GM23338 (cell line): ENCODE data around the gene SEC24A. TPM values are rescaled to one million over a fixed set of nuclear protein-coding genes. Genes with fewer than 3 reads are reported as not detected.

Source experiments
- ATAC-seq: fragments of 200-7000 bp; cut with Tn5 transposase; 3 replicates; pipeline ENCODE4 v1.9.1; 2020
- DNase-seq: peaks from one replicate; pipeline ENCODE4 v3.0.0-alpha.2; 2015; ENCODE audit warnings: low spot score
- H2AFZ ChIP-seq: fragments of 200-600 bp; sonication (generic); 2 replicates; pipeline ENCODE4 v1.8.0; 2016; ENCODE audit warnings: antibody characterized with exemption, mild to moderate bottlenecking, moderate library complexity
- H3F3A ChIP-seq: fragments of 200-600 bp; sonication (generic); replicated peaks from 2 replicates; pipeline ENCODE4 v1.8.0; 2017; ENCODE audit warnings: antibody characterized with exemption, mixed run types, low read depth
- H3K27ac ChIP-seq: fragments of 200-600 bp; sonication (generic); 2 replicates; pipeline ENCODE4 v1.6.1; 2016; ENCODE audit warnings: low read depth
- H3K27me3 ChIP-seq: fragments of 200-600 bp; sonication (generic); 2 replicates; pipeline ENCODE4 v1.8.0; 2016; ENCODE audit warnings: mild to moderate bottlenecking, mixed run types, moderate library complexity; ENCODE audit not compliant: insufficient read depth
- H3K36me3 ChIP-seq: fragments of 200-600 bp; sonication (generic); 2 replicates; pipeline ENCODE4 v1.8.0; 2016; ENCODE audit warnings: mild to moderate bottlenecking; ENCODE audit not compliant: insufficient read depth
- H3K4me1 ChIP-seq: fragments of 200-600 bp; sonication (generic); 2 replicates; pipeline ENCODE4 v1.8.0; 2016; ENCODE audit warnings: mild to moderate bottlenecking, moderate library complexity; ENCODE audit not compliant: insufficient read depth
- H3K4me2 ChIP-seq: fragments of 200-600 bp; sonication (generic); 2 replicates; pipeline ENCODE4 v1.7.1; 2017; ENCODE audit warnings: mixed run types
- H3K4me3 ChIP-seq: fragments of 200-600 bp; sonication (generic); 2 replicates; pipeline ENCODE4 v1.6.1; 2016; ENCODE audit warnings: mixed run types
- H3K79me2 ChIP-seq: fragments of 200-600 bp; sonication (generic); replicated peaks from 2 replicates; pipeline ENCODE4 v1.8.0; 2017; ENCODE audit warnings: mild to moderate bottlenecking; ENCODE audit not compliant: insufficient read depth
- H3K9me2 ChIP-seq: fragments of 200-600 bp; sonication (generic); 2 replicates; pipeline ENCODE4 v1.8.0; 2017; ENCODE audit not compliant: insufficient read depth
- H4K20me1 ChIP-seq: fragments of 200-600 bp; sonication (generic); replicated peaks from 2 replicates; pipeline ENCODE4 v1.8.0; 2017; ENCODE audit warnings: mild to moderate bottlenecking; ENCODE audit not compliant: insufficient read depth
- H3K27ac Mint-ChIP-seq: 2 replicates; pipeline ENCODE4 v1.8.0; 2020; ENCODE audit warnings: inconsistent platforms, mild to moderate bottlenecking, moderate library complexity, mixed read lengths
- H3K27me3 Mint-ChIP-seq: 3 replicates; pipeline ENCODE4 v1.8.0; 2022; ENCODE audit warnings: low read depth, mild to moderate bottlenecking, moderate library complexity, mixed read lengths, inconsistent platforms; ENCODE audit not compliant: insufficient read depth, poor library complexity
- H3K36me3 Mint-ChIP-seq: 3 replicates; pipeline ENCODE4 v1.8.0; 2021; ENCODE audit warnings: low read depth, mild to moderate bottlenecking, inconsistent platforms, moderate library complexity, mixed read lengths
- H3K4me1 Mint-ChIP-seq: 3 replicates; pipeline ENCODE4 v1.8.0; 2020; ENCODE audit warnings: mild to moderate bottlenecking, inconsistent platforms, mixed read lengths
- H3K4me3 Mint-ChIP-seq: 3 replicates; pipeline ENCODE4 v1.8.0; 2021; ENCODE audit warnings: moderate library complexity, mild to moderate bottlenecking, inconsistent platforms, mixed read lengths
- H3K9me3 Mint-ChIP-seq: 3 replicates; pipeline ENCODE4 v1.8.0; 2020; ENCODE audit warnings: moderate library complexity, mild to moderate bottlenecking, inconsistent platforms, mixed read lengths
- CREB1 ChIP-seq: fragments of 250-450 bp; sonication (Bioruptor Pico); IDR thresholded peaks from 2 replicates; pipeline ENCODE4 v1.5.0; 2020; ENCODE audit warnings: low read depth, mild to moderate bottlenecking, moderate library complexity
- CTCF ChIP-seq, 2 experiments: fragments of 200-600 bp in 1 of 2; sonication (generic) in 1 of 2; conservative IDR thresholded peaks; 2 replicates each; pipeline versions ENCODE4 v1.5.1 to v1.6.1; 2016 to 2017; ENCODE audit warnings: antibody characterized with exemption in 2 of 2, low read depth in 2 of 2, mild to moderate bottlenecking in 2 of 2, moderate library complexity in 1 of 2
- ETS1 ChIP-seq: IDR thresholded peaks from 2 replicates; pipeline ENCODE4 v1.6.1; 2016; ENCODE audit warnings: antibody characterized with exemption
- EZH2 ChIP-seq: fragments of 200-600 bp; sonication (generic); IDR thresholded peaks from one replicate; pipeline ENCODE4 v1.8.0; 2017; ENCODE audit warnings: antibody characterized with exemption, mild to moderate bottlenecking, low read depth; ENCODE audit not compliant: unreplicated experiment
- EZH2phosphoT487 ChIP-seq: fragments of 200-600 bp; sonication (generic); IDR thresholded peaks from one replicate; pipeline ENCODE4 v1.8.1; 2018; ENCODE audit warnings: antibody characterized with exemption; ENCODE audit not compliant: unreplicated experiment
- JUNB ChIP-seq: IDR thresholded peaks from one replicate; pipeline ENCODE4 v1.6.1; 2016; ENCODE audit warnings: antibody characterized with exemption; ENCODE audit not compliant: unreplicated experiment
- NANOG ChIP-seq: IDR thresholded peaks from 2 replicates; pipeline ENCODE4 v1.6.1; 2016; ENCODE audit warnings: antibody characterized with exemption, borderline replicate concordance
- POLR2AphosphoS5 ChIP-seq: IDR thresholded peaks from 2 replicates; pipeline ENCODE4 v1.6.1; 2016; ENCODE audit warnings: antibody characterized with exemption, low read depth
- REST ChIP-seq: IDR thresholded peaks from one replicate; pipeline ENCODE4 v1.6.1; 2018; ENCODE audit warnings: antibody characterized with exemption; ENCODE audit not compliant: unreplicated experiment
- STAT1 ChIP-seq: IDR thresholded peaks from one replicate; pipeline ENCODE4 v1.6.1; 2016; ENCODE audit warnings: antibody characterized with exemption; ENCODE audit not compliant: unreplicated experiment
- ZNF114 ChIP-seq: fragments of 250-450 bp; sonication (Bioruptor Pico); IDR thresholded peaks from 2 replicates; pipeline ENCODE4 v1.5.0; 2020; ENCODE audit warnings: mild to moderate bottlenecking, moderate library complexity
- ZNF331 ChIP-seq: fragments of 250-450 bp; sonication (Bioruptor Pico); IDR thresholded peaks from 2 replicates; pipeline ENCODE4 v1.5.0; 2020; ENCODE audit warnings: low read depth, mild to moderate bottlenecking, moderate library complexity
- ZNF462 ChIP-seq: fragments of 250-450 bp; sonication (Bioruptor Pico); IDR thresholded peaks from 2 replicates; pipeline ENCODE4 v1.5.0; 2020; ENCODE audit warnings: mild to moderate bottlenecking, moderate library complexity
- polyA plus RNA-seq: library from polyadenylated mRNA; unstranded; fragments of >200 nt; fragmentation: Nextera tagmentation; extraction: Ambion mirVana; gene quantifications from 2 replicates; pipeline ENCODE4 v1.2.1, GENCODE V29; 2016
- total RNA-seq: library from RNA; depleted of rRNA; stranded (reverse); fragments of >200 nt; shearing (Covaris generic); gene quantifications from 2 replicates; pipeline ENCODE4 v1.2.3, GENCODE V29; 2014

The SEC24A gene
- total and polyA plus RNA-seq, 2 experiments from 2014 or later: 8.1 to 36.5 TPM

GRCh38 chr5:134736173-134736812 lies 87.7 kb downstream of the SEC24A start:
- Mint-ChIP-seq H3K27me3 (peaks cover 2% of the 10 kb centered on the region), H3K4me3 (no peak overlapping the region)

More at GRCh38 chr5:134736173-134736812, 87.7 kb downstream of the SEC24A start:
- Histone ChIP-seq H3K4me2 (no peak overlapping the region), H3K4me1 (peaks cover 3% of the 10 kb centered on the region; the same call in 1 of the 2 replicates), H3K27ac (no peak overlapping the region), H3K27me3 (no peaks in the 10 kb centered on the region), H3K36me3 (peaks cover 4% of the 10 kb centered on the region; the same call in 1 of the 2 replicates), H3K9me2 (no peaks in the 10 kb centered on the region), H3K4me3 (no peak overlapping the region), H2AFZ (peak overlapping the region; percentile 67; the same call in 1 of the 2 replicates), H3K79me2 (peaks cover 22% of the 10 kb centered on the region), H4K20me1 (no peaks in the 10 kb centered on the region; the same call in 1 of the 2 replicates), H3F3A (no peaks in the 10 kb centered on the region)
- TF ChIP-seq NANOG: no peak
- TF ChIP-seq JUNB: no peak
- no peak for TF ChIP-seq STAT1
- no peak for TF ChIP-seq POLR2AphosphoS5
- no peak for TF ChIP-seq REST
- no peak for TF ChIP-seq CREB1 (CRISPR knock-in tag)
- no peak for TF ChIP-seq ZNF462
- TF ChIP-seq ZNF331 (CRISPR knock-in tag): no peak
- no peak for TF ChIP-seq CTCF (conservative IDR thresholded peaks at IDR 0.05; ENCODE audit: low read depth in 2 of 2)
- TF ChIP-seq EZH2: no peak
- TF ChIP-seq ZNF114: no peak
- no peak for TF ChIP-seq ETS1
- no peak for TF ChIP-seq EZH2phosphoT487
- H3K4me1 Mint-ChIP-seq: peaks cover 12% of the 10 kb centered on the region; the same call in 2 of the 3 replicates
- no peak for ATAC-seq
- H3K27ac Mint-ChIP-seq: no peak overlapping the region
- no peaks in the 10 kb centered on the region for H3K9me3 Mint-ChIP-seq
- H3K36me3 Mint-ChIP-seq: peaks cover 4% of the 10 kb centered on the region; the same call in 2 of the 3 replicates
- no peak for DNase-seq
